ENCODE results near the gene IGLL1.
"Not testable (repeated sequence)": the region's sequence is repeated elsewhere in the genome, so short reads cannot be mapped to it uniquely, and the experiment has no call there.

IGLL1 gene

GRCh38 chr22:23580576-23581259 lies 628 bp upstream of the IGLL1 start:
- H3K4me3 ChIP-seq (ENCODE audit: low read length) = no peak overlapping the region
- TF ChIP-seq, protein P1, sequence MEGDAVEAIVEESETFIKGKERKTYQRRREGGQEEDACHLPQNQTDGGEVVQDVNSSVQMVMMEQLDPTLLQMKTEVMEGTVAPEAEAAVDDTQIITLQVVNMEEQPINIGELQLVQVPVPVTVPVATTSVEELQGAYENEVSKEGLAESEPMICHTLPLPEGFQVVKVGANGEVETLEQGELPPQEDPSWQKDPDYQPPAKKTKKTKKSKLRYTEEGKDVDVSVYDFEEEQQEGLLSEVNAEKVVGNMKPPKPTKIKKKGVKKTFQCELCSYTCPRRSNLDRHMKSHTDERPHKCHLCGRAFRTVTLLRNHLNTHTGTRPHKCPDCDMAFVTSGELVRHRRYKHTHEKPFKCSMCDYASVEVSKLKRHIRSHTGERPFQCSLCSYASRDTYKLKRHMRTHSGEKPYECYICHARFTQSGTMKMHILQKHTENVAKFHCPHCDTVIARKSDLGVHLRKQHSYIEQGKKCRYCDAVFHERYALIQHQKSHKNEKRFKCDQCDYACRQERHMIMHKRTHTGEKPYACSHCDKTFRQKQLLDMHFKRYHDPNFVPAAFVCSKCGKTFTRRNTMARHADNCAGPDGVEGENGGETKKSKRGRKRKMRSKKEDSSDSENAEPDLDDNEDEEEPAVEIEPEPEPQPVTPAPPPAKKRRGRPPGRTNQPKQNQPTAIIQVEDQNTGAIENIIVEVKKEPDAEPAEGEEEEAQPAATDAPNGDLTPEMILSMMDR (conservative IDR thresholded peaks at IDR 0.05; ENCODE audit: low read length) = no peak
- DNase-seq (ENCODE audit: low read depth) = no peak

- no peak overlapping the region for H3K4me3 ChIP-seq (ENCODE audit: low read length)
- no peak for DNase-seq (ENCODE audit: low read depth)
- TF ChIP-seq, protein P1 (conservative IDR thresholded peaks at IDR 0.05; ENCODE audit: low read length) = no peak
Measured at GRCh38 chr22:23579280-23579679, 810 bp downstream of the IGLL1 start.

GRCh38 chr22:23578306-23578705 lies 1.8 kb downstream of the IGLL1 start:
- TF ChIP-seq, protein P1 (conservative IDR thresholded peaks at IDR 0.05; ENCODE audit: low read length) = no peak
- no peak for DNase-seq (ENCODE audit: low read depth)

DNA sequence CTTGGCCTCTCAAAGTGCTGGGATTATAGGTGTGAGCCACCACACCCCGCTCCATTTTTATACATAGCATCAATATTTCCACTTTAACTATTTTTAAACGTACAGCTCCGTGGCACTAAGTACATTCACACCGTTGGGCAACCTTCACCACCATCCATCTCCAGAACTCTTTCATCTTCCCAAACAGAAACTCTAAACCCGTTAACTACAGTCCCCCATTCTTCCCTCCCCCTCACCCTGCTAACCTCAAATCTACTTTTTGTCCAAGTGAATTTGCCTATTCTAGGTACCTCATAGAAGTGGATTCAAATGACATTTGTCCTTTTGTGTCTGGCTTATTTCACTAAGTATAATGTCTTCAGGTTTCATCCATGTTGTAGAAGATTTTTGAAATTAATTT lies 3.4 kb downstream of the IGLL1 start:
- TF ChIP-seq, protein P1 (conservative IDR thresholded peaks at IDR 0.05; ENCODE audit: low read length) = no peak
- H3K4me3 ChIP-seq (ENCODE audit: low read length) = no peak overlapping the region
- no peak for DNase-seq (ENCODE audit: low read depth)

More at GRCh38 chr22:23578306-23578705, 1.8 kb downstream of the IGLL1 start:
- no peak overlapping the region for H3K4me3 ChIP-seq (ENCODE audit: low read length)

GRCh38 chr22:23575601-23576000 lies 4.5 kb downstream of the IGLL1 start:
- DNase-seq (ENCODE audit: low read depth) = no peak
- TF ChIP-seq, protein P1 (conservative IDR thresholded peaks at IDR 0.05; ENCODE audit: low read length) = no peak
- no peak overlapping the region for H3K4me3 ChIP-seq (ENCODE audit: low read length)

DNA sequence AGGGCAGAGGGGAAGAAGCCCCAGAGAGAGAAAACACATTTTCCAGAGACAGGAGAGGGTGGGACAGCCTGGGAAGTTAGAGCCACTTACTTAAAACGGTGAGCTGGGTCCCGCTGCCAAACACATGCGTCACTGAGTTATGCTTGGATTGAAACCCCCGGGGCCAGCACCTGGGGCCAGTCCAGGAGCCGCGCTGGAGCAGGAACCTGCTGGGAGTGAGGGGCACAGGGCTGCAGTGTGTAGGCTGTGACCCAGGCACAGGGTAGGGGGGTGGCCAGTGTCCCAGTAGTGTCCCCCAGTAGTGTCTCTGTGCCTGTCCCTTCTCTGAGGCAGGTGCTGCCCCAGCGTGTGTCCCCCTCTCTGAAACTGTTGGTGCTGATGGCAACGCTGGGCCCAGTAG lies 5.2 kb downstream of the IGLL1 start:
- DNase-seq (ENCODE audit: low read depth) = no peak
- TF ChIP-seq, protein P1 (conservative IDR thresholded peaks at IDR 0.05; ENCODE audit: low read length) = no peak
- H3K4me3 ChIP-seq (ENCODE audit: low read length) = no peak overlapping the region

GRCh38 chr22:23574371-23574811 lies 5.7 kb downstream of the IGLL1 start:
- DNase-seq (ENCODE audit: low read depth) = no peak
- TF ChIP-seq, protein P1 (conservative IDR thresholded peaks at IDR 0.05; ENCODE audit: low read length) = no peak
- no peak overlapping the region for H3K4me3 ChIP-seq (ENCODE audit: low read length)

- not testable (repeated sequence) for H3K4me3 ChIP-seq (ENCODE audit: low read length); DNase-seq (ENCODE audit: low read depth)
Measured at GRCh38 chr22:23573701-23574235, 6.3 kb downstream of the IGLL1 start.

GRCh38 chr22:23573106-23573505 lies 7.0 kb downstream of the IGLL1 start:
- not testable (repeated sequence) for DNase-seq (ENCODE audit: low read depth); H3K4me3 ChIP-seq (ENCODE audit: low read length)

Measured in AG10803 (cell line).